ENCODE measurements around the gene TDRD7. TPM values are rescaled to one million over a fixed set of nuclear protein-coding genes. Genes with fewer than 3 reads are reported as not detected.

TDRD7 gene
- total RNA-seq, 3 donors from 2014 or later, result 31.1 to 36.6 (median 33.4) TPM

DNA sequence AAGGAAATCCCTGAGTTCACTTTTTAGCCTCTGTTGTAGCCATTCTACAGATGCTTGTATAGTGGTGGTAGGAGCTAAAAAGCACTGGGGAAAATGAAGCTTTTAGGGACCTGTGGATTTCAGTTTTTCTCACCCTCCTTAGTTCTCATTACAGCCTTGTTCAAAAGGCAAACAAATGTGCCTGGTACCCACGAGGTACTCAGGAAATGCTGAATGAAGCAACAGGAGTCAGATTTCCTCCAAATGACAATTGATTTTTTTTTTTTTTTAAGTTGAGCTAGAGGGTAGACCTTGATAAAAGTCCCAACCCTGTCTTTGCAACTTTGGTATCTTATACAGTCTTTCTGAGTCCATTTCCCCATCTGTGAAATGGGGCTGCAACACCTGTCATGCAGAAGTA, 68.3 kb downstream of the TDRD7 start:
- Histone ChIP-seq H3K9me3 (no peaks in the 10 kb centered on the region), H3K4me3 (no peak overlapping the region), H3K4me1 (ENCODE audit: low read depth) (no peaks in the 10 kb centered on the region), H3K36me3 (ENCODE audit: low read depth) (no peaks in the 10 kb centered on the region)
- no peak for ATAC-seq
- TF ChIP-seq CTCF (IDR thresholded peaks at IDR 0.05), result no peak
- intact Hi-C loops (cut with DNase I, micrococcal nuclease), result no loop called here
- no peak for DNase-seq

GRCh38 chr9:97480749-97481148, 68.9 kb downstream of the TDRD7 start:
- Histone ChIP-seq H3K4me1 (ENCODE audit: low read depth) (no peaks in the 10 kb centered on the region), H3K9me3 (no peaks in the 10 kb centered on the region), H3K4me3 (no peak overlapping the region), H3K36me3 (ENCODE audit: low read depth) (no peaks in the 10 kb centered on the region)
- TF ChIP-seq CTCF (IDR thresholded peaks at IDR 0.05), result no peak
- ATAC-seq, result no peak
- DNase-seq, result no peak
- intact Hi-C loops (cut with DNase I, micrococcal nuclease), result no loop called here

- no peak for ATAC-seq
- peaks cover 4% of the 10 kb centered on the region for H3K36me3 ChIP-seq (ENCODE audit: low read depth)
- intact Hi-C loops (cut with DNase I, micrococcal nuclease), result no loop called here
These were observed 72.2 kb downstream of the TDRD7 start for GRCh38 chr9:97484134-97484533.

DNA sequence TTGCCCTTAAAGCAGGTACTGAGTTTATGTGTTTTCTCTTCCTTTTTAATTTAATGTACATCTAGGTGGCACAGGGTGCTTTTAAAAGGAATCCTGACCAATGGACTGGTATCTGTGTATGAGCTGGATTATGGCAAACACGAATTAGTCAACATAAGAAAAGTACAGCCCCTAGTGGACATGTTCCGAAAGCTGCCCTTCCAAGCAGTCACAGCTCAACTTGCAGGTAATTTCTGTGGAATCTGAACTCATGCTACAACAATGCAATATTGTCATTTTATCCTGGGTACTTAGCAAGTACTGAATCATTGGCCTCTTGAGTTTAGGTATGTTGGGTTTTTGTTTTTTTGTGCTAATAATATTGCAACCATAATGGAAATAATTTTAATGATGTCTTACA, 75.2 kb downstream of the TDRD7 start:
- DNase-seq, result no peak
- H3K4me1 ChIP-seq (ENCODE audit: low read depth), result no peaks in the 10 kb centered on the region
- TF ChIP-seq CTCF (IDR thresholded peaks at IDR 0.05), result no peak
- intact Hi-C loops (cut with DNase I, micrococcal nuclease), result no loop called here
- H3K36me3 ChIP-seq (ENCODE audit: low read depth), result peaks cover 4% of the 10 kb centered on the region
- no peak for ATAC-seq
- no peak overlapping the region for H3K4me3 ChIP-seq
- peaks cover 5% of the 10 kb centered on the region for H3K9me3 ChIP-seq

More at GRCh38 chr9:97484134-97484533, 72.2 kb downstream of the TDRD7 start:
- no peak for DNase-seq
- H3K4me3 ChIP-seq, result no peak overlapping the region
- TF ChIP-seq CTCF (IDR thresholded peaks at IDR 0.05), result no peak
- no peaks in the 10 kb centered on the region for H3K4me1 ChIP-seq (ENCODE audit: low read depth)
- H3K9me3 ChIP-seq, result peaks cover 5% of the 10 kb centered on the region

GRCh38 chr9:97487861-97488260, 76.0 kb downstream of the TDRD7 start:
- no peak for DNase-seq
- H3K9me3 ChIP-seq, result peaks cover 5% of the 10 kb centered on the region
- H3K36me3 ChIP-seq (ENCODE audit: low read depth), result peaks cover 4% of the 10 kb centered on the region
- H3K4me3 ChIP-seq, result no peak overlapping the region
- no peak for TF ChIP-seq CTCF (IDR thresholded peaks at IDR 0.05)
- intact Hi-C loops (cut with DNase I, micrococcal nuclease), result no loop called here
- no peaks in the 10 kb centered on the region for H3K4me1 ChIP-seq (ENCODE audit: low read depth)
- no peak for ATAC-seq

All from mucosa of descending colon (tissue), 3 donors.